Measurements from ENCODE around the gene PRIMPOL. TPM values are rescaled to one million over a fixed set of nuclear protein-coding genes. Genes with fewer than 3 reads are reported as not detected.

The PRIMPOL gene
- total and polyA plus RNA-seq, 2 donors (not counting 1 experiment from before 2014, with no cell fraction given), result 11.5 to 22.3 TPM

DNA sequence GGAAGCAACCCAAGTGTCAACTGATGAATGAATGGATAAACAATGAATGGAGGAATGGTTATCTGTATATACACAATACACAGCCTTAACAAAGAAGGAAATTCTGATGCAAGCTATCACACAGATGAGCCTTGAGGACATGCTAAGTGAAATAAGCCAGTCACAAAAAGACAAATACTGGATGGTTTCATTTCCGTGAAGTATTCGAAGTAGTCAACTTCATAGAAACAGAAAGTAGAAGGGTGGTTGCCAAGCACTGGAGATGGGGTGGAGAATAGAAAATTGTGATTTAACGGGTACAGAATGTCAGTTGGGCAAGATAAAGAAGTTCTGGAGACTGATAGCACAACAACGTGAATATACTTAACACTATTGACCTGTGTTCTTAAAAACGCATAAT lies 56.2 kb downstream of the PRIMPOL start:
- H3K79me2 ChIP-seq (ENCODE audit: control insufficient read depth, insufficient read depth, low read length), result no peaks in the 10 kb centered on the region
- no peak overlapping the region for H3K4me2 ChIP-seq (ENCODE audit: extremely low read depth, insufficient read depth, low read length)
- no peaks in the 10 kb centered on the region for H3K9me3 ChIP-seq (ENCODE audit: control insufficient read depth, insufficient read depth, low read depth, low read length)
- no peak for DNase-seq (ENCODE audit: low read depth in 2 of 2)
- H3K4me1 ChIP-seq (ENCODE audit: control insufficient read depth, extremely low read depth, insufficient read depth, low read length), result no peaks in the 10 kb centered on the region
- H3K27ac ChIP-seq (ENCODE audit: insufficient read depth, low read length), result no peak overlapping the region
- no peak overlapping the region for H3K4me3 ChIP-seq (replicated peaks in 1 of 4; ENCODE audit: control extremely low read depth in 1 of 4, insufficient read depth in 1 of 4, low read depth in 3 of 4, low read length in 4 of 4)
- no peak for TF ChIP-seq EZH2 (IDR thresholded peaks at IDR 0.05; ENCODE audit: low read length, missing control alignments)
- TF ChIP-seq, protein P1, sequence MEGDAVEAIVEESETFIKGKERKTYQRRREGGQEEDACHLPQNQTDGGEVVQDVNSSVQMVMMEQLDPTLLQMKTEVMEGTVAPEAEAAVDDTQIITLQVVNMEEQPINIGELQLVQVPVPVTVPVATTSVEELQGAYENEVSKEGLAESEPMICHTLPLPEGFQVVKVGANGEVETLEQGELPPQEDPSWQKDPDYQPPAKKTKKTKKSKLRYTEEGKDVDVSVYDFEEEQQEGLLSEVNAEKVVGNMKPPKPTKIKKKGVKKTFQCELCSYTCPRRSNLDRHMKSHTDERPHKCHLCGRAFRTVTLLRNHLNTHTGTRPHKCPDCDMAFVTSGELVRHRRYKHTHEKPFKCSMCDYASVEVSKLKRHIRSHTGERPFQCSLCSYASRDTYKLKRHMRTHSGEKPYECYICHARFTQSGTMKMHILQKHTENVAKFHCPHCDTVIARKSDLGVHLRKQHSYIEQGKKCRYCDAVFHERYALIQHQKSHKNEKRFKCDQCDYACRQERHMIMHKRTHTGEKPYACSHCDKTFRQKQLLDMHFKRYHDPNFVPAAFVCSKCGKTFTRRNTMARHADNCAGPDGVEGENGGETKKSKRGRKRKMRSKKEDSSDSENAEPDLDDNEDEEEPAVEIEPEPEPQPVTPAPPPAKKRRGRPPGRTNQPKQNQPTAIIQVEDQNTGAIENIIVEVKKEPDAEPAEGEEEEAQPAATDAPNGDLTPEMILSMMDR (conservative IDR thresholded peaks at IDR 0.05 in 1 of 2, IDR thresholded peaks at IDR 0.05 in 1 of 2; ENCODE audit: low read depth in 1 of 2, low read length in 2 of 2), result no peak
- H3K9ac ChIP-seq (ENCODE audit: insufficient read depth, low read length), result no peak overlapping the region
- no peaks in the 10 kb centered on the region for H4K20me1 ChIP-seq (ENCODE audit: control insufficient read depth, extremely low read depth, insufficient read depth, low read length)
- H3K27me3 ChIP-seq (ENCODE audit: control insufficient read depth, insufficient read depth, low read length), result no peaks in the 10 kb centered on the region
- H2AFZ ChIP-seq (ENCODE audit: low read length), result no peak overlapping the region
- H3K36me3 ChIP-seq (ENCODE audit: control insufficient read depth, insufficient read depth, low read length), result peaks cover 2% of the 10 kb centered on the region

DNA sequence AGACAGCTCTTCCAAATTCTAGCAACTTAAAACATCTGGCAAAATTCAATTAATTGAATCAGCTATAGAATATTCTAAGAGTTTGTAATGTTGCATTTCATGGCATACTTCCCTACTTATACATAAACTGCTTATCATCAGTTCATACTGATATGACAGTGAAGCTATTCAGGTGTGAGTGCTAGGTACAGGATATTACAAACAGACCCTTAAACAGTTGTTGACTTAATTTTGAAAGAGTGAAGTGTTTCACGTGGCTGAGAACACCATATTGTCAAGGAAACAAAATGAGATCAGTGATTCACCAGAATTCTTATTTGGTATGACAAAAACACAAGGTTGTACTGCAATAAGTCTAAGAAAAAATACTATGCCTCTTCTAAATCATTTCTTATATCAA lies 56.9 kb downstream of the PRIMPOL start:
- Histone ChIP-seq H3K4me2 (ENCODE audit: extremely low read depth, insufficient read depth, low read length) (no peak overlapping the region), H3K79me2 (ENCODE audit: control insufficient read depth, insufficient read depth, low read length) (no peaks in the 10 kb centered on the region), H3K27me3 (ENCODE audit: control insufficient read depth, insufficient read depth, low read length) (no peaks in the 10 kb centered on the region), H3K9ac (ENCODE audit: insufficient read depth, low read length) (no peak overlapping the region), H3K27ac (ENCODE audit: insufficient read depth, low read length) (no peak overlapping the region), H3K4me1 (ENCODE audit: control insufficient read depth, extremely low read depth, insufficient read depth, low read length) (no peaks in the 10 kb centered on the region), H3K4me3 (replicated peaks in 1 of 4; ENCODE audit: control extremely low read depth in 1 of 4, insufficient read depth in 1 of 4, low read depth in 3 of 4, low read length in 4 of 4) (no peak overlapping the region), H2AFZ (ENCODE audit: low read length) (no peak overlapping the region), H4K20me1 (ENCODE audit: control insufficient read depth, extremely low read depth, insufficient read depth, low read length) (no peaks in the 10 kb centered on the region), H3K36me3 (ENCODE audit: control insufficient read depth, insufficient read depth, low read length) (peaks cover 2% of the 10 kb centered on the region), H3K9me3 (ENCODE audit: control insufficient read depth, insufficient read depth, low read depth, low read length) (no peaks in the 10 kb centered on the region)
- no peak for DNase-seq (ENCODE audit: low read depth in 2 of 2)
- TF ChIP-seq, protein P1 (conservative IDR thresholded peaks at IDR 0.05 in 1 of 2, IDR thresholded peaks at IDR 0.05 in 1 of 2; ENCODE audit: low read depth in 1 of 2, low read length in 2 of 2), result no peak
- no peak for TF ChIP-seq EZH2 (IDR thresholded peaks at IDR 0.05; ENCODE audit: low read length, missing control alignments)

DNA sequence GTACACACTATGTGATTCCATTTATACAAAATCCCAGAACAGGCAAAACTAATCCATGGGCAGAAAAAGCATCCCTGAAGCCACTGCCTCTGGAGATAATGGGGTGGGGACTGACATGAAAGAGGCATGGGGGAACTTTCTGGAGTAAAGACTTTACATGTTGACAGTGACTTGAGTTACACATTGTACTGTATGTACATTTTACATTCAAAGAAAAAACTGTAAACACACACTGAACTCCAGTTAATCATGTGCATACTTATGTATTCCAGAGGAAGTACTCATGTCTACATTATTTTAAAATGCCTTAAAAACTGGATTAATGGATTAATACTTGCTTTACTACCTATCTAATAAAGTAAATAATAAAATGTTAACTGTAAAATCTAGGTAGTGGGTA lies 62.8 kb downstream of the PRIMPOL start:
- Histone ChIP-seq H4K20me1 (ENCODE audit: control insufficient read depth, extremely low read depth, insufficient read depth, low read length) (no peaks in the 10 kb centered on the region), H3K4me3 (replicated peaks in 1 of 4; ENCODE audit: control extremely low read depth in 1 of 4, insufficient read depth in 1 of 4, low read depth in 3 of 4, low read length in 4 of 4) (no peak overlapping the region), H3K9me3 (ENCODE audit: control insufficient read depth, insufficient read depth, low read depth, low read length) (no peaks in the 10 kb centered on the region), H3K27me3 (ENCODE audit: control insufficient read depth, insufficient read depth, low read length) (no peaks in the 10 kb centered on the region), H3K4me1 (ENCODE audit: control insufficient read depth, extremely low read depth, insufficient read depth, low read length) (no peaks in the 10 kb centered on the region), H3K27ac (ENCODE audit: insufficient read depth, low read length) (no peak overlapping the region), H3K9ac (ENCODE audit: insufficient read depth, low read length) (no peak overlapping the region), H3K79me2 (ENCODE audit: control insufficient read depth, insufficient read depth, low read length) (no peaks in the 10 kb centered on the region), H3K36me3 (ENCODE audit: control insufficient read depth, insufficient read depth, low read length) (peaks cover 2% of the 10 kb centered on the region), H3K4me2 (ENCODE audit: extremely low read depth, insufficient read depth, low read length) (no peak overlapping the region), H2AFZ (ENCODE audit: low read length) (no peak overlapping the region)
- TF ChIP-seq, protein P1 (conservative IDR thresholded peaks at IDR 0.05 in 1 of 2, IDR thresholded peaks at IDR 0.05 in 1 of 2; ENCODE audit: low read depth in 1 of 2, low read length in 2 of 2), result no peak
- TF ChIP-seq EZH2 (IDR thresholded peaks at IDR 0.05; ENCODE audit: low read length, missing control alignments), result no peak
- no peak for DNase-seq (ENCODE audit: low read depth in 2 of 2)

All from fibroblast of lung (primary cell).